HFF-Myc (cell line): ENCODE measurements around the gene TLR10.

Source experiments
- DNase-seq: peaks from one replicate; pipeline ENCODE4 v3.0.0-alpha.2; 2011; ENCODE audit warnings: low read depth; ENCODE audit errors: extremely low read depth
- H3K4me3 ChIP-seq: replicated peaks from 2 replicates; pipeline ENCODE4 v1.5.1; 2011; ENCODE audit warnings: low read depth, mild to moderate bottlenecking, control low read depth, low read length
- CTCF ChIP-seq: IDR thresholded peaks from 2 replicates; pipeline ENCODE4 v1.5.1; 2012; ENCODE audit warnings: mild to moderate bottlenecking, low read depth, low read length, control low read depth; ENCODE audit errors: missing control alignments

Gene TLR10

GRCh38 chr4:38764277-38764676 is 18.5 kb downstream of the TLR10 start:
- H3K4me3 ChIP-seq: no peak overlapping the region
- no peak for DNase-seq
- TF ChIP-seq CTCF: no peak

GRCh38 chr4:38762560-38762959 is 20.2 kb downstream of the TLR10 start:
- no peak for DNase-seq
- H3K4me3 ChIP-seq: no peak overlapping the region
- no peak for TF ChIP-seq CTCF

- no peak for DNase-seq
- H3K4me3 ChIP-seq: no peak overlapping the region
- no peak for TF ChIP-seq CTCF
Measured at GRCh38 chr4:38759790-38760122, 23.0 kb downstream of the TLR10 start.

GRCh38 chr4:38759113-38759789 is 23.5 kb downstream of the TLR10 start:
- peak; percentile 58 for TF ChIP-seq CTCF
- H3K4me3 ChIP-seq: no peak overlapping the region
- DNase-seq: peak; percentile 33

- TF ChIP-seq CTCF: peak; percentile 23
- DNase-seq: no peak
- no peak overlapping the region for H3K4me3 ChIP-seq
Measured at GRCh38 chr4:38757945-38758600, 24.7 kb downstream of the TLR10 start.

- TF ChIP-seq CTCF: no peak
- H3K4me3 ChIP-seq: no peak overlapping the region
- peak; percentile 90 for DNase-seq
Measured at GRCh38 chr4:38752941-38753806, 29.6 kb downstream of the TLR10 start.
